RPMI8226 (cell line): Measurements from ENCODE around the gene KRTAP3-2.
A peak's percentile ranks its signal among the peaks of the same experiment; 100 is the strongest.

Experiments used
- DNase-seq: peaks from one replicate; pipeline ENCODE4 v3.0.0-alpha.2; 2015

KRTAP3-2 gene

DNA sequence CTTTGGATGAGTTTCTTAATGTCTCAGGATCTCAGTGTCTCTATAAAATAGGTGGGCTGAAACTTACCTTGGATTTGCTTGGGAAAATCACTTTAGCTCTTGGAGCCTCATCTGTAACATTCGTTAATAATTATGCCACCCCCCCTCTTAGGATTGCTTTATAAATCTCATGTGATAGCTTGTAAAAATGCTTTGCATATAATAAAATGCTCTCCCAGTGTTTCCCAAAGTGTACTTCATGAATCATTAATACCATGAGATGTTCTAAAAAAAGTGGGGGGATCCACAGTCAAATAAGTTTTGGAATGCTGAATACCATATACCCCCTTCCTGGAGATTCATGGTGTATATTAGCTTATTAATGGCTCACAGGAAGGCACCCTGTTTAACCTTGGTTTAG is 38.1 kb downstream of the KRTAP3-2 start:
- no peak for DNase-seq

GRCh38 chr17:40960144-40960543 is 39.6 kb downstream of the KRTAP3-2 start:
- no peak for DNase-seq

- no peak for DNase-seq
These were observed 41.4 kb downstream of the KRTAP3-2 start for GRCh38 chr17:40958086-40958953.

DNA sequence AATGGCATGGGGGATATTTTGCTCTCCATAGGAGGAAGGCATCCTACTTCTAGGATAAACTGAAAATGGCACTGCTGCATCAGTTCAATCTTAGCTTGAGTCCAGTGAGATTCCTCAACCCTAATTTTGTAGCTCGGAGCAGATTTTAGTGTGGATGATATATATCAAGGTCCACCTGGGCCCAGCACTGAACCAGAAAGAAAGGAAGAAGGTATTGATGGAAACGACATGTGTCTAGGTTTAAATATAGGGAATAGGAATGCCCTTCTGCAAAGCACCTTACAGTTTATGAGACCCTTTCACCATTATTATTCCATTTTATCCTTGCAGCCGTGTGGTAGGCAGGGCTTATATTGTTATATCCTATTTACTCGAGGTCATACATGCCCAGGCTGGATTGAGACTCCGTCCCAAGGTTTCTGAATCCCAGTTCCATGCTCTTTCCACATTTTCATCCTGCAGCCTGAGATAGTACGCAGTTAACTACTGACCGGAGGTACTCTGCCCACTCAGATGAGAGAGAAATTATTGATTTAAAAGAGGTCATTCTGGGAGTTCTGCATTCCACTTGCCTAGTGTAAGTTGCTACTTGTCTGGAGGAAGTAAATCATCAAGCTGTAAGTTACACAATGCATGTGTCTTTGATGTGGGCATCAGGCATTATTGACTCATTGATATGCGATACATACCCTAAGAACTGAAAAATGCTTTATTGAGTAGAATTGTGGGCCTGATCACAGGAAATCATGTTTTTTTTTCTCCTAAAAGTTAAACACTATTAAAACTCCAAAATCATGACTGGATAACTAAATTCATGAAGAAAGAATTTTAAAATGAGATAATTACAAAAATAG is 43.1 kb downstream of the KRTAP3-2 start:
- DNase-seq = no peak

DNA sequence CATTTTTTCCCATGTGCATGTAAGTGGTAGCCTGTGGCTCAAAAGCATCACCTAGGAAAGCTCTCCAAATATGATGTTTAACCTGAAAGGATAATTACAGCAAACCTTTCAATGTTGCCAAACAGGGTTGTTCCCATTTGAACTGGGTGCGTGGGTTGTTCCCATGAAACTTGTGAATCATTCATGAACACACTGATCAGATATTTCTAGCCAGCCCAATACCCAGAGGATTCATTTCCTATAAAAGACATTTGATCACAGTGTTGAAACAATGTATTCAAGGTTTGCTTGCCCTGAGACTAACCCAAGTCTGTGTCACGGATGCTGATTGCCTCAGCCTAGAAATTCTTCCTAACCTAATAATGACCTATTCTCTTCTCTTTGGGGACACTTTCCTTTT is 45.8 kb downstream of the KRTAP3-2 start:
- no peak for DNase-seq

DNA sequence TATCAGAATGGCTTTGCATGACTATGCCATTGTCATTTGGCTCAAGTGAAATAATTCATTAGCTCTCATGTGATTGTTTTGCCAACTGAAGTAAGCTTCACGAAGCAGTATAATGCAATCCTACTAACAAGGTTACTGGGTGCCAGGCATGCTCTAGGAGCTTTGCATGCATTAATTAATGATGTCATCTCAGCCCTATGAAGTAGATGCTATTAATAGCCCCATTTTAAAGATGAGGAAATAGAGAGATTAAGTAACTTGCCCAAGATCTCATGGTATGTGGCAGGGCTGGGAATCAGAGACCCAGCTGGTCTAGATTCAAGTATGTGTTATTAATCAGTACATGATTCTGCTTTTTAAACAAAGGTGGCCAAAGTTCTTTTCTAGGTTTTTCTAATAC is 47.0 kb downstream of the KRTAP3-2 start:
- peak; percentile 21 for DNase-seq

GRCh38 chr17:40952154-40952553 is 47.6 kb downstream of the KRTAP3-2 start:
- DNase-seq = no peak

DNA sequence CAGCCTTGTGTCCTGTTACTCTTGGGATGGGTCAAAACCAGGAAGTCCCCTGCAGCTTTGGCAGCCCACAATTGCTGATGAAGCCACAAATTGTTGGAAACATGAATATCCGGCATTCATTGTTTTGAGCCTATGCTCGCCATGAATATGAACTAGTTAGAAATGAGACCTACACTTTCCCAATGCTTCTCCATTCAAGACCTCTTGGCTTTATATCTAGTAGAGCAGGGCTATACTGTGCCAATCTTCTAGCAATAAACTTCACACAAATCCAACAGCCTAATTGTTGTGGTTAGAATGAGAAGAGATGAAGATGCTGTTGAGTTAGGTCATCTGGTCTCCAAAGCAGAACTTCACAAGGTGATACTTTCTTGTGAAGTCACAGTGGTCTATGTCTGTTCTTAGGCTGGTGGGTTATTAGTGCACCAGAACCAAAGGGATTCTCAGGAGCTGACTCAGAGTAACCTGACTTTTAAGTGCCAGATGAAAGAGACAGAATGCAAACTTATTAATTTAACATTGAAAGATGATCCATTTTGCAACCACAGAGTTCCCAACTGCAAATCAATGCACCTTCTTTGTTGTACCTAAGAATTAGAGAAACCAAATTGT is 48.6 kb downstream of the KRTAP3-2 start:
- DNase-seq = no peak

DNA sequence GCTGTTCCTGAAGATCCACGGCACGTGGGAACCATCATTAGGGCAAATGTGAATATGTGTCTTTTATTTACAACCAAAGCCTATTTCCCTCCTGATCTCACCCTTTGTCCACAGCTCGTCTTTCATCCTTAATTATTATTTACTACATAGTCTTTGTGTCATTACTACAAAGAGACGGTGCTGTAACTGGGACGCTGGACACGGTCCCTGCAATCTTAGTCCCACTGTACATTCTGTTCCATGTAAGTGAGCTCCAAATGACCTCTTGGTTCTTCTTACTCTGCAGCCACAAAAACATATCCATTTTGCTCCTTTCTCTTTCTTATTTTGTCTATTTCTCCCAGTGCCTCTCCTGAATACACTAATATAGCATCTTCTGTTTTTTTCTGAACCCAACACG is 49.5 kb downstream of the KRTAP3-2 start:
- no peak for DNase-seq

DNA sequence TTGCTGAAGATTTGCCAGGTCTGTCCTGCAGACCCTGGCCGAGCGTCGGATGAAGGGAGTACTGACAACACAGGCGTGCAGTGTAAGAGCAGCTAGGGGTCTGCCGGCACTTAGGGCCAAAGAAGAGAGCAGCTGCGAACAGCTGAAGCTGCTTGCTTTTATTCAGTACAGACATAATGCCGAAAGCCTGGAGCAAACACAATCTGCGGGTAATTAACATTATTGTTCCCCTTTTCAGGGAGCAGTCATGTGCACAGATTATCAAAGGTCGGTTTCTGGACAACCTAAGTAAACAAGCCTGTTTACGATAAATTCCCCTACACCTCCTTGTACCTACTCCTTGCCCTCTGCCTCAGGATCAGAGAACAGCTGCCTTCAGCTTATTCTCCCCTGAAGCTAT is 50.3 kb downstream of the KRTAP3-2 start:
- DNase-seq = peak; percentile 47
